SU-DHL-6 (cell line): ENCODE measurements around the gene SUCLG1.

ENCODE experiments used
- H2AFZ ChIP-seq: fragments of 200-600 bp; sonication (generic); 2 replicates; pipeline ENCODE4 v1.6.1; 2014; ENCODE audit warnings: low read depth, mild to moderate bottlenecking, moderate library complexity, mixed read lengths, antibody characterized with exemption, low read length; ENCODE audit not compliant: severe bottlenecking
- H3F3A ChIP-seq: fragments of 200-600 bp; shearing (Covaris generic); 2 replicates; pipeline ENCODE4 v1.6.0; 2016; ENCODE audit warnings: antibody characterized with exemption, mild to moderate bottlenecking; ENCODE audit not compliant: insufficient read depth
- H3K27ac ChIP-seq: fragments of 200-600 bp; sonication (generic); 2 replicates; pipeline ENCODE4 v1.5.1; 2016; ENCODE audit warnings: low read depth, mild to moderate bottlenecking, low read length, moderate library complexity, mixed read lengths
- H3K27me3 ChIP-seq: fragments of 200-600 bp; sonication (generic), shearing (Covaris generic); 2 replicates; pipeline ENCODE4 v1.6.0; 2014; ENCODE audit warnings: mild to moderate bottlenecking, low read length
- H3K36me3 ChIP-seq: fragments of 200-600 bp; sonication (generic); 2 replicates; pipeline ENCODE4 v1.6.1; 2014; ENCODE audit warnings: mild to moderate bottlenecking, low read length, mixed read lengths
- H3K4me2 ChIP-seq: fragments of 300-600, 200-600 bp; shearing (Covaris generic), sonication (generic); 2 replicates; pipeline ENCODE4 v1.6.0; 2014; ENCODE audit warnings: low read length, low read depth, mild to moderate bottlenecking; ENCODE audit not compliant: poor library complexity, severe bottlenecking
- H3K4me3 ChIP-seq: fragments of 200-600 bp; sonication (generic); 2 replicates; pipeline ENCODE4 v1.5.1; 2014; ENCODE audit warnings: antibody characterized with exemption, low read length, mild to moderate bottlenecking, mixed read lengths; ENCODE audit not compliant: insufficient read depth, poor library complexity, severe bottlenecking
- H3K79me2 ChIP-seq: fragments of 200-600 bp; sonication (generic); 2 replicates; pipeline ENCODE4 v1.6.1; 2014; ENCODE audit warnings: mild to moderate bottlenecking, low read length, moderate library complexity; ENCODE audit not compliant: insufficient read depth
- H3K9ac ChIP-seq: fragments of 200-600 bp; sonication (generic); 2 replicates; pipeline ENCODE4 v1.7.0; 2014; ENCODE audit warnings: mild to moderate bottlenecking, low read length
- H3K9me2 ChIP-seq: fragments of 200-600 bp; sonication (generic); replicated peaks from 2 replicates; pipeline ENCODE4 v1.6.1; 2014; ENCODE audit warnings: low read length; ENCODE audit not compliant: insufficient read depth
- H3K9me3 ChIP-seq: fragments of 200-600 bp; sonication (generic); 2 replicates; pipeline ENCODE4 v1.6.1; 2014; ENCODE audit warnings: low read length, mixed read lengths; ENCODE audit not compliant: insufficient read depth
- H4K20me1 ChIP-seq: fragments of 200-600 bp; sonication (generic); 2 replicates; pipeline ENCODE4 v1.6.1; 2014; ENCODE audit warnings: low read depth, mild to moderate bottlenecking, antibody characterized with exemption, low read length, moderate library complexity, mixed read lengths
- CTCF ChIP-seq: fragments of 200-600 bp; sonication (generic); IDR thresholded peaks from one replicate; pipeline ENCODE4 v1.5.1; 2017; ENCODE audit warnings: antibody characterized with exemption, mild to moderate bottlenecking, low read length, moderate library complexity; ENCODE audit not compliant: insufficient read depth, poor library complexity, severe bottlenecking
- EZH2phosphoT487 ChIP-seq: fragments of 200-600 bp; sonication (generic), shearing (Covaris generic); conservative IDR thresholded peaks from 2 replicates; pipeline ENCODE4 v1.6.1; 2018; ENCODE audit warnings: mild to moderate bottlenecking, antibody characterized with exemption, low read length, moderate library complexity, mixed read lengths

Gene SUCLG1

GRCh38 chr2:84483320-84483719 lies 24.2 kb upstream of the SUCLG1 start:
- no peak overlapping the region for H3K4me2 ChIP-seq
- no peak overlapping the region for H2AFZ ChIP-seq
- no peak overlapping the region for H3K27ac ChIP-seq
- H3K27me3 ChIP-seq: no peaks in the 10 kb centered on the region
- H4K20me1 ChIP-seq: no peaks in the 10 kb centered on the region
- no peak overlapping the region for H3K4me3 ChIP-seq
- TF ChIP-seq EZH2phosphoT487 (no peak), CTCF (no peak)
- H3K9me2 ChIP-seq: no peaks in the 10 kb centered on the region
- H3K36me3 ChIP-seq: no peaks in the 10 kb centered on the region
- H3F3A ChIP-seq: no peaks in the 10 kb centered on the region
- H3K9ac ChIP-seq: no peak overlapping the region
- H3K79me2 ChIP-seq: no peaks in the 10 kb centered on the region
- no peaks in the 10 kb centered on the region for H3K9me3 ChIP-seq

- no peak overlapping the region for H2AFZ ChIP-seq
Observed at GRCh38 chr2:84482603-84483002, 23.5 kb upstream of the SUCLG1 start.

GRCh38 chr2:84481702-84482101 lies 22.6 kb upstream of the SUCLG1 start:
- TF ChIP-seq EZH2phosphoT487 (no peak), CTCF (no peak)
- Histone ChIP-seq H3K4me3 (no peak overlapping the region), H3K27ac (no peak overlapping the region), H2AFZ (no peak overlapping the region), H3K9me2 (no peaks in the 10 kb centered on the region), H3K36me3 (no peaks in the 10 kb centered on the region), H3F3A (no peaks in the 10 kb centered on the region), H3K9me3 (peaks cover 4% of the 10 kb centered on the region; the same call in 1 of the 2 replicates), H3K27me3 (no peaks in the 10 kb centered on the region), H3K79me2 (no peaks in the 10 kb centered on the region), H4K20me1 (no peaks in the 10 kb centered on the region), H3K9ac (no peak overlapping the region), H3K4me2 (no peak overlapping the region)

More at GRCh38 chr2:84482603-84483002, 23.5 kb upstream of the SUCLG1 start:
- H3K4me3 ChIP-seq: no peak overlapping the region
- H3K36me3 ChIP-seq: no peaks in the 10 kb centered on the region
- H3K9me2 ChIP-seq: no peaks in the 10 kb centered on the region
- H3K79me2 ChIP-seq: no peaks in the 10 kb centered on the region
- no peaks in the 10 kb centered on the region for H4K20me1 ChIP-seq
- TF ChIP-seq EZH2phosphoT487 (no peak), CTCF (no peak)
- H3K27me3 ChIP-seq: no peaks in the 10 kb centered on the region
- H3F3A ChIP-seq: no peaks in the 10 kb centered on the region
- H3K9ac ChIP-seq: no peak overlapping the region
- peaks cover under 1% of the 10 kb centered on the region; the same call in 1 of the 2 replicates for H3K9me3 ChIP-seq
- no peak overlapping the region for H3K27ac ChIP-seq
- H3K4me2 ChIP-seq: no peak overlapping the region

GRCh38 chr2:84478867-84479266 lies 19.8 kb upstream of the SUCLG1 start:
- Histone ChIP-seq H3K4me3 (no peak overlapping the region), H3K9me3 (peaks cover 4% of the 10 kb centered on the region; the same call in 1 of the 2 replicates), H3K79me2 (no peaks in the 10 kb centered on the region), H3K9ac (no peak overlapping the region), H2AFZ (no peak overlapping the region), H3K27ac (no peak overlapping the region), H3F3A (no peaks in the 10 kb centered on the region), H3K9me2 (no peaks in the 10 kb centered on the region), H3K36me3 (no peaks in the 10 kb centered on the region), H4K20me1 (no peaks in the 10 kb centered on the region), H3K4me2 (no peak overlapping the region), H3K27me3 (no peaks in the 10 kb centered on the region)
- TF ChIP-seq CTCF: no peak
- no peak for TF ChIP-seq EZH2phosphoT487
